HEK293T (cell line): Measurements from ENCODE around the gene RAD51B.

ENCODE experiments used
- CTCF ChIA-PET: fragments of 350-600 bp; formaldehyde crosslinking; extraction: SDS; loops from one replicate; lab custom pipeline; 2021; ENCODE audit warnings: antibody characterized with exemption, inconsistent platforms; lab: Yijun Ruan, JAX
- POLR2A ChIA-PET: fragments of 350-600 bp; formaldehyde crosslinking; extraction: SDS; loops from one replicate; lab custom pipeline; 2020; ENCODE audit warnings: antibody characterized with exemption, inconsistent platforms; lab: Yijun Ruan, JAX
- DNase-seq: peaks from one replicate; pipeline ENCODE4 v3.0.0; 2012; ENCODE audit warnings: mixed read lengths; ENCODE audit errors: extremely low spot score
- ARNT ChIP-seq: fragments of 450-650 bp; IDR thresholded peaks from 2 replicates; pipeline ENCODE4 v1.6.1; 2017; ENCODE audit warnings: mild to moderate bottlenecking
- BHLHE40 ChIP-seq: fragments of 450-650 bp; IDR thresholded peaks from 2 replicates; pipeline ENCODE4 v1.6.1; 2016; ENCODE audit warnings: mild to moderate bottlenecking, moderate library complexity, borderline replicate concordance
- CTBP1 ChIP-seq: fragments of 450-650 bp; IDR thresholded peaks from 2 replicates; pipeline ENCODE4 v1.6.1; 2016; ENCODE audit warnings: borderline replicate concordance
- ELF4 ChIP-seq: fragments of 450-650 bp; IDR thresholded peaks from 2 replicates; pipeline ENCODE4 v1.6.1; 2017; ENCODE audit warnings: antibody characterized with exemption
- FOXA1 ChIP-seq: fragments of 450-650 bp; IDR thresholded peaks from 2 replicates; pipeline ENCODE4 v1.6.1; 2016; ENCODE audit warnings: mild to moderate bottlenecking
- FOXK2 ChIP-seq: fragments of 450-650 bp; IDR thresholded peaks from 2 replicates; pipeline ENCODE4 v1.6.1; 2016; ENCODE audit warnings: mild to moderate bottlenecking
- FOXM1 ChIP-seq: fragments of 450-650 bp; IDR thresholded peaks from 2 replicates; pipeline ENCODE4 v1.6.1; 2017; ENCODE audit warnings: mild to moderate bottlenecking, borderline replicate concordance
- HDGF ChIP-seq: fragments of 450-650 bp; IDR thresholded peaks from 2 replicates; pipeline ENCODE4 v1.6.1; 2017; ENCODE audit warnings: antibody characterized with exemption, borderline replicate concordance
- L3MBTL2 ChIP-seq: fragments of 450-650 bp; conservative IDR thresholded peaks from 2 replicates; pipeline ENCODE4 v1.6.1; 2016; ENCODE audit warnings: mild to moderate bottlenecking
- LEF1 ChIP-seq: fragments of 450-650 bp; IDR thresholded peaks from 2 replicates; pipeline ENCODE4 v1.6.1; 2017; ENCODE audit warnings: mild to moderate bottlenecking, borderline replicate concordance
- NFRKB ChIP-seq: fragments of 450-650 bp; IDR thresholded peaks from 2 replicates; pipeline ENCODE4 v1.6.1; 2016; ENCODE audit warnings: mild to moderate bottlenecking, moderate library complexity
- PKNOX1 ChIP-seq: fragments of 450-650 bp; IDR thresholded peaks from 2 replicates; pipeline ENCODE4 v1.6.1; 2016
- SP1 ChIP-seq: fragments of 450-650 bp; IDR thresholded peaks from 2 replicates; pipeline ENCODE4 v1.6.1; 2017
- SUZ12 ChIP-seq: fragments of 450-650 bp; IDR thresholded peaks from 2 replicates; pipeline ENCODE4 v1.6.1; 2016; ENCODE audit warnings: mild to moderate bottlenecking
- TARDBP ChIP-seq: fragments of 450-650 bp; IDR thresholded peaks from 2 replicates; pipeline ENCODE4 v1.6.1; 2016
- ZNF384 ChIP-seq: fragments of 450-650 bp; IDR thresholded peaks from 2 replicates; pipeline ENCODE4 v1.6.1; 2016

RAD51B gene

DNA sequence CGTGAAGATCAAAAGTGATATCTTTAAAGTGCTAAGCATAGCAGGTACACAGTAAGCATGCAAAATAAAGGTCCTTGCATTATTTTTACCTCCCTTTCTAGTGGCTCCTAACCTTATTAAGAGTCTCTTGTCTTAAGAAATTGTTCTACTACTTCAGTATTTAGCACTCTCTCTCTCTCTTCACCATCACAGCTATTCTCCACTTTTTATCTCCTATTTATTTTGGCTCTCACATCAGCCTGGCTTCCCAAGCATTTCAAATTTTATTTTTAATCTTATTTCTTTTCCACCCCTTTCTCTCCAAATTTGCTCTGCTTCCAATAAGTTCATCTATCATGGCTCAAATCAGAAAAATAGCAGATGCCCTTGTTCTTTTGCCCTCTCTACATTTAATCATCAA, 212.6 kb downstream of the RAD51B start:
- CTCF ChIA-PET: no interaction called here

GRCh38 chr14:68033336-68033932, 213.9 kb downstream of the RAD51B start:
- no peak for TF ChIP-seq SP1
- TF ChIP-seq LEF1: no peak
- TF ChIP-seq ARNT: no peak
- TF ChIP-seq BHLHE40: no peak
- no peak for TF ChIP-seq FOXA1
- TF ChIP-seq ZNF384: no peak
- TF ChIP-seq ELF4: no peak
- TF ChIP-seq HDGF: no peak
- no peak for TF ChIP-seq FOXK2
- TF ChIP-seq L3MBTL2: no peak
- no peak for TF ChIP-seq CTBP1
- no peak for TF ChIP-seq PKNOX1
- TF ChIP-seq SUZ12: no peak
- TF ChIP-seq NFRKB: no peak
- no peak for TF ChIP-seq TARDBP
- CTCF ChIA-PET: no interaction called here
- no peak for DNase-seq
- POLR2A ChIA-PET: no interaction called here

More for the DNA sequence above, 212.6 kb downstream of the RAD51B start:
- POLR2A ChIA-PET: no interaction called here
- TF ChIP-seq SP1: no peak
- no peak for TF ChIP-seq HDGF
- TF ChIP-seq PKNOX1: no peak
- no peak for TF ChIP-seq ARNT
- no peak for TF ChIP-seq FOXA1
- no peak for TF ChIP-seq L3MBTL2
- TF ChIP-seq SUZ12: no peak
- no peak for TF ChIP-seq BHLHE40
- TF ChIP-seq ZNF384: no peak
- no peak for TF ChIP-seq NFRKB
- TF ChIP-seq FOXK2: no peak
- DNase-seq: no peak

GRCh38 chr14:68034896-68035295, 215.3 kb downstream of the RAD51B start:
- CTCF ChIA-PET: no interaction called here
- TF ChIP-seq FOXK2: no peak
- TF ChIP-seq CTBP1: no peak
- TF ChIP-seq L3MBTL2: no peak
- TF ChIP-seq FOXA1: no peak
- no peak for TF ChIP-seq PKNOX1
- no peak for TF ChIP-seq LEF1
- TF ChIP-seq SP1: no peak
- no peak for TF ChIP-seq ARNT
- no peak for TF ChIP-seq BHLHE40
- TF ChIP-seq ELF4: no peak
- no peak for DNase-seq
- POLR2A ChIA-PET: no interaction called here

- DNase-seq: no peak
- ChIA-PET CTCF (no interaction called here), POLR2A (no interaction called here)
- TF ChIP-seq SP1 (no peak), L3MBTL2 (no peak), SUZ12 (no peak), PKNOX1 (no peak), LEF1 (no peak), FOXK2 (no peak), ELF4 (no peak), CTBP1 (no peak), BHLHE40 (no peak), FOXA1 (no peak)
Measured at GRCh38 chr14:68036202-68036601, 216.6 kb downstream of the RAD51B start.

- ChIA-PET CTCF (no interaction called here), POLR2A (no interaction called here)
- DNase-seq: no peak
- no peak for TF ChIP-seq NFRKB
- no peak for TF ChIP-seq BHLHE40
- no peak for TF ChIP-seq FOXA1
- no peak for TF ChIP-seq ELF4
- no peak for TF ChIP-seq SUZ12
- no peak for TF ChIP-seq FOXK2
- TF ChIP-seq HDGF: no peak
- TF ChIP-seq SP1: no peak
- TF ChIP-seq LEF1: no peak
- no peak for TF ChIP-seq ZNF384
- TF ChIP-seq L3MBTL2: no peak
- no peak for TF ChIP-seq CTBP1
- no peak for TF ChIP-seq PKNOX1
- no peak for TF ChIP-seq FOXM1
- TF ChIP-seq TARDBP: no peak
- no peak for TF ChIP-seq ARNT
Measured at GRCh38 chr14:68039593-68039992, 220.0 kb downstream of the RAD51B start.
